HG03108 (cell line): Measurements from ENCODE around the gene CA12.
A peak's percentile ranks its signal among the peaks of the same experiment; 100 is the strongest.

Source experiments
- ATAC-seq: cut with Tn5 transposase; IDR thresholded peaks from one replicate; pipeline ENCODE4 v1.9.1; 2021; ENCODE audit warnings: moderate library complexity; ENCODE audit not compliant: unreplicated experiment

The CA12 gene

GRCh38 chr15:63312286-63312685 is 69.4 kb downstream of the CA12 start:
- ATAC-seq, result no peak

DNA sequence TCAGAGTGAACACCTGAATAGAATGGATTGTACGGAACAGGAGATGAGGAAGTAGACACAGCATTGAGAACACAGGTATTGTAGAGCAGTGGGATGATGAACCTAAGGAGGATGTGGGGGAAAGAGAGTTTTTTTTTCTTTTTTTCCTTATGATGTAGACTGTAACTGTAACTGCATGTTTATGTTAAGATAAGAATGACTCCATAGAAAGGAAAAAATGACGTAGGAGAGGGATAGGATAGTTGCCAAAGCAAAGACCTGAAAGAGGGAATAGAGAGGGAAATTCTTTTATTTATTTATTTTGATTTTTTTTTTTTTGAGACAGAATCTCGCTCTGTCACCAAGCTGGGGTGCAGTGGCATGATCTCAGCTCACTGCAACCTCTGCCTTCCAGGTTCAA is 71.0 kb downstream of the CA12 start:
- ATAC-seq, result no peak

DNA sequence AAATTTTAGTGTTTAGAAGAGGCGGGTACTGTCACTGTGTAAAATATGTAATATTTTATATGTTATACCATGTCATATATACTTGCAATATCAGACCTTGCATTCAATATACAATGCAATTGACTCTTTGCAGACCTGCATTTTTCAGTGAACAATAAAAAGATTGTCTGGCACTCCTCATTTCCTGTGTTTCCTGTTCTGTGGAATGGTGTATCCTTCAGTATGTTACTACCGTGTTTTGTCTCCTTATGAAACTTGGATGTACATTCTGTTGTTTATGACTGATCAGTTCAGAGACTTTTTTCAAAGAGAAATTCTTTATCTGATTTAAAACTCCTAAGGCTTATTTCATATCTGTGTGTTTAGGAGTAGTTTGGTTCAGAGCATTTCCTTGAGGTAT is 72.7 kb downstream of the CA12 start:
- ATAC-seq, result no peak

DNA sequence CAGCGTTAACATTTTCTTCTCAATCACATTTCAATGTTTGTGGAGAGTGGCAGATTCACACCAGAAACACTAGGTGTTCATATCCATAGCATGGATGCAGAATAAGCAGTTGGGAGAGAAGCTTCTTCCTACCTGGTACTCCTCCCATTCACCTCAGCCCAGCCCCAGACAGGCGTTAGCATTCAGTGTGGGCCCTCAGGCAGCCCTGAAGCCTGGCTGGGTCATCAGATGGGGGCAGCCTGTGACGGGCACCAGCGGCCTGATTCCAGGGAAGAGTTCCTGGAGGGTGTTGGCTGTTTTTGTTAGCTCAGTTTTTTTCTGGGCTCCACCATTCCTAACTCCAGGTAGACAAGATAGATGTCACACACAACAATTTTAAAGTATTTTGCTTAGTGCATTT is 73.2 kb downstream of the CA12 start:
- ATAC-seq, result no peak

DNA sequence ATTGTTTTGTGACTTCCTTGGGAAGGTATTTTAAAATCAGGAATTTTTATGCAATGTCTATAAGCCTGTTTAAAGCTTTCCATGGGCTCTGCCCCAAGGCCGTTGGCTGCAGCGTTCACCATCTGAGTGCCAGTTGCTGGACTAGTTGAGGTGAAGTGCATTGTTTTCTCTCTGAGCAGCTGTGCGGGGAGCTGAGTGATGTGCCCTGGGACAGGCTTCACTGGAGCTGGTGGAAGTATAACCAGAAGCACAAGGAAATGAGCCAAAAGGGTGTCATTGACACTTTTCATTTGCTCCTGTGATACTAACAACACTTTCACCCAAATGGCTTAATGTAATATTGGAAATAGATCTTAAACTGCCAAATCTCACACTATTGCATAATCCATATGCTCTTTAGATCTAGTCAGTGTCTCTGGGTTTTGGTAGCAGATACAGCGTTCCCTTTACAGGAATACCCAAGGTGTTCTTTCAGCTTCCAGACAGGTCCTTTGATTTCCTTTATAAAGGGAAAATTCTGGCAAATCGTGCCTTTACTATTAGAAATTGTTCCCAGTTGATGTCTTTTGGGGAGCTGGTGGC is 75.1 kb downstream of the CA12 start:
- no peak for ATAC-seq

GRCh38 chr15:63305260-63305659 is 76.4 kb downstream of the CA12 start:
- no peak for ATAC-seq

DNA sequence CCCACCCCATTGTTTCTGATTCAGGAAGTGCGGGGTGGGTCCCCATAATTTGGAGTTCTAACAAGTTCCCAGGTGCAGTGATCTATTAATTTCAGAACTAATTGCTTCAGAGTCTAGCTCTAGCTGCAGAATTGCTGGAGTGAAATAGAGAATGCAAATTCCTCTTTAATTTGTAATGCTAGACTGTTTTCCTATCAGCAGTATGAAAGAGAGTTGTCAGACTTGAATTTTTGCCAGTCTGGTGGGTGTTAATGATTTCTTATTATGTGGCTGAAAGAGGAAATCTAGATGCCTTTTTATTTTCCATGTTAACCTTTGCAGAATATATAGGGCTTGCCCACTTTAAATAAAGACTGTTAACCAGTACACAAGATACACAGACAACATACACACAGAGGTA is 80.6 kb downstream of the CA12 start:
- no peak for ATAC-seq

- ATAC-seq, result no peak
These were observed 81.6 kb downstream of the CA12 start for GRCh38 chr15:63299943-63300575.

GRCh38 chr15:63296195-63296594 is 85.5 kb downstream of the CA12 start:
- ATAC-seq, result no peak

DNA sequence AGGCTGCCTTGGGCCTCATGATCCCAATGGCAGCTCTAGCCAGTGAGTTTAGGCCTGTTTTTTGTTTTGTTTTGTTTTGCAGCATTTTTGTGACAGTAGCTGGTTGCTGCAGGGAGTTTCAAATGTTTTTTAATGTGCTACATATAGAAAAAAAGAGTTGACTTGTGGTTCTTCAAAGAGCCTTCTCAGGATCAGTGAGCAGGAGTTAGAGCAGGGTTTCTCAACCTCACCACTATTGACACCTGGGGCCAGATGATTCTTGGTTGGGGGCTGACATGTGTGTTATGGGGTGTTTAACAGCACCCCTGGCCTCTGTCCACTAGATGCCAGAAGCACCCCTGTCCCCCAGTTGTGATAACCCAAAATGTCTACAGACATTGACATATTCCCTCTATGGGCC is 86.3 kb downstream of the CA12 start:
- ATAC-seq, result no peak

DNA sequence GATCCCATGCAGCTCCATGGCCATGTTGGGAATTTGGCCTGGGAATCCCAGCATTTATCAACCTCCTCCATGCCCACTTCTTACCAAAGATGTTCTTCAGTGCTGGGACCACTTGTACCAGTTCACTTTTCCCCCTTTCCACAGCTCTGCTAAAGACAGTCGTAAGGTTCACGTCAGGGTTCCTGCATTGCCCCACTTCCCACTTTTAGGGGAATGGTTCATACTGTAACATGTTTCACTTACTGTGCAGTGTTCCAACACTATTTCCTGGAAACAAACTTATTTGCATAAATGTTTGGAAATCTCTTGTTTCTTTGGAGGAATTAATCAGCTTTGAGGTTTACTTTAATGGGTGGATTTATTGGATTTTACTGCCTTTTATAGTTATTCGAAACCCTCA is 87.3 kb downstream of the CA12 start:
- ATAC-seq, result no peak

DNA sequence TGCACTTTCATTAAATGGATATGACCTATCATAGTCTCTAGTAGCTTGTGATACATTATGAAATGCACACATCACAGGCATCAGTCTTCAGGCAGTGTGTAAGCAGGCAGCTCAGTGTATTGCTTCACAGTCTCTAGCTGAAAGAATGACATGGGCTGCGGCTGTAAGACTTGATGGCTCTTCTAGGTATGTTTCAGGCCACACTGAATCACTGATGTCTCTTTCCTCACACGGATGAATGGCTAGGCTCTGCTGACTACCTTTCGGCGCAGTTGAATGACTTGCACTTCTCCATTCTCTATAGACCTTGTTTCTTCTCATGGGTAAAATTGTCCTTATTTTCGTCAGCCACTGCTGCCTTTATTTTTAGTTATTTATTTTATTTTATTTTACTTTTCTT is 88.9 kb downstream of the CA12 start:
- ATAC-seq, result no peak

DNA sequence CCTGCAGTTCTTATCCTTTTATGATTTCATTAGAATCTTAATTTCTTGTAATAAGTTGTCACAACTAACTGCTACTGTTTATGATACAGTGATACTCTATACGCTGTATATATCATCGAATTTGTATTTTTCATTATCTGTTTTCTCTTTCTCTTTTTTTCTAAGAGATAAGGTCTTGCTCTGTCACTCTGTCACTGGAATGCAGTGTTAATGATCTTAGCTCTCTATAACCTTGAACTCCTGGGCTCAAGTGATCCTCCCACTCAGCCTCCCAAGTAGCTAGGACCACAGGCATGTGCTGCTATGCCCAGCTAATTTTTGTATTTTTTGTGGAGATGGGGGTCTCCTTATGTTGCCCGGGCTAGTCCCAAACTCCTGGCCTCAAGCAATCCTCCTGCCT is 89.4 kb downstream of the CA12 start:
- no peak for ATAC-seq

- ATAC-seq, result no peak
These were observed 90.1 kb downstream of the CA12 start for GRCh38 chr15:63291507-63291906.

- no peak for ATAC-seq
These were observed 92.8 kb downstream of the CA12 start for GRCh38 chr15:63288778-63289378.

GRCh38 chr15:63288342-63288741 is 93.3 kb downstream of the CA12 start:
- ATAC-seq, result no peak

DNA sequence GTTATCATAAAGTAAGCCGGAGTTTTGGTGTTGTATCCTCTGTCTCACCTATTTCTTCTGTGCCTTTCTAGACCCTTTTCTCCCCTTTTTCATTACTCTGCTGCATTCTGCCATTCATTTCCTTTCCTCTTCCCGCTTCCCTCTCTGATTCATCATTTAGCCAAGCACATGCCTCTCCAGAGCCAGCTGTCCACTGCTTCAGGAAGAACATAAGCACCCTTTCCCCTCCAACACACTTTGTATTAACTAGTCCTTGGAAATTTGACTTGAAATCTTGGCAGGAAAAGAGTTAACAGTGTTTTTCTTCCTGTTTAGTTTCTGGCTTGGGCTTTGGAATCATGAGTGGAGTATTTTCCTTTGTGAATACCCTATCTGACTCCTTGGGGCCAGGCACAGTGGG is 94.5 kb downstream of the CA12 start:
- ATAC-seq, result no peak

DNA sequence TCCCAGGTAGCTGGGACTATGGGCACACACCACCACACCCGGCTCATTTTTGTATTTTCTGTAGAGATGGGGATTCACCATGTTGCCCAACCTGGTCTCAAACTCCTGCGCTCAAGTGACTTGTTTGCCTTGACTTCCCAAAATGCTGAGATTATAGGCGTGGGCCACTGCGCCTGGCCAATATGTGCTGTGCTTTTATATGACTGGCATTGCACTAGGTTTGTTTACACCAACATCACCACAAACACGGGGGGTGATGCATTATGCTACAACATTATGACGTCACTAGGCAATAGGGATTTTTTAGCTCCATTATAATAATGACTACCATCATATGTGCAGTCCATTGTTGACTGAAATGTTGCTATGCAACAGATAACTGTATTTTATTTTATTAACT is 97.3 kb downstream of the CA12 start:
- ATAC-seq, result no peak

- ATAC-seq, result no peak
These were observed 98.5 kb downstream of the CA12 start for GRCh38 chr15:63283126-63283525.

DNA sequence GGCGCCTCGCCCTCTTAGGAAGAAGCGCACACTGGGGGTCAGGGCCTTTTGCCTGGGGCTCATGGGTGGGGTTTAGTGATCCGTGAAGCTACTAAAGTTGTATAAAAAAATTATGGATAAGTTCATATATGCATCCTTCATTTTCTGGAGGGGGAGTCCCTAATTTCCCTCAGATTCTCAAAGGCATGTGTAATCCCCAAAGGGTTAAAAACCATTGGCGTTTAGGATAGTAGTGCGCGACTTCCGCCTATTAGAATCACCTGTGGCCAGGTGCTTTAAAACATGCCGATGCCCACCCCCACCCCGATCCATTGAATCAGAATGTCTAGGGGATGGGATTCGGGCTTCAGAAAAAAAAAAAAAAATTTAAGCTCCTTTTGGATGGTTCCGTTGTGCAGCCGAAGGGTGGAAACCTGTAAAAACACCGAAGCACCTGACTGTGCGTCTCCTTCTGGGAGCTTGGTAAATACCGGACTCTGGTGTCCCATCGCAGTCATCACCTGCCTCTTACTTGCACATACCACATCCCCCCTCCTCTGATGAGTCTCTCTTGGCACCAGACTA is 103.7 kb downstream of the CA12 start:
- ATAC-seq, result no peak

DNA sequence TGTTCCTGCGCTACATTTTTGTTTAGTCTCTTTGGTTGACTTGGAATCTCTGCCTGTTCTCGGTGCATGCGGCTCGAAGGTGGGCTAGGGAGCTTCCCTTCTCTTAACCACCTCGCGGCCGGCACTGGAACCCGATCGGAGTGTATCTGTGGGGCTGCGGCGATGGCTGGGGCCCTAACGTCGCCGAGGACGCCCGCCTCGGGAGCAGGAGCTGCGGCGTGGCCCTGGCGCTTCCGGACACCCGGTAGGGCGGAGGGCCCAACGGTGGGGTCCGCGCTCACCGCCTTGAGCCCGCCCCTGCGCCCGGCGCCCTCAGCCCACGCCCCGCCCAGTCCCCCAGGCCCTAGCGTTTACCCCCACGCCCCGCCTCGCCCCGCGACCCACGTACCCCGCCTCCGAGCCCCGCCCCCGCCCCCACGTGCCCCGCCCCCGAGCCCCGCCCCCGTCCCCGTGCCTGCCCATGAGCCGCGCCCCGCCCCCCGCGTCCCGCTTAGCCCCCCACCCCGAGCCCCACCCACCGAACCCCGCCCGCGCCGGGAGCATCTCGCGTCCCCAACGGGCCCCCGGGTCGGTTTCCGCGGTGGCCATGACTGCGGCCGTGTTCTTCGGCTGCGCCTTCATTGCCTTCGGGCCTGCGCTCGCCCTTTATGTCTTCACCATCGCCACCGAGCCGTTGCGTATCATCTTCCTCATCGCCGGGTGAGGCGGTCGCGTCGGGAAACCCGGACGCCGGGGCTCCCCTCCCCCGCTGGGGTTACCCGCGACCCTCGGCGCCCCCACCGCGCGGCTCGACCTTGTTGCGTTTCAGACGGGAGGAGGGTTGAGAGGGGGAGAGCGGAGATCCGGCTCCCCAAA is 104.4 kb downstream of the CA12 start, which contains the start of gene APH1B:
TSS of gene APH1B (plus strand) at position 568 of the 855 bp plus-strand sequence. CDS start at position 587, 19 bp downstream.
- peak; percentile 58 for ATAC-seq
